HG03378 (cell line): ENCODE measurements around the gene TOMM34.

ENCODE experiments used
- ATAC-seq: cut with Tn5 transposase; IDR thresholded peaks from one replicate; pipeline ENCODE4 v1.9.1; 2021; ENCODE audit warnings: mild to moderate bottlenecking, moderate library complexity; ENCODE audit not compliant: unreplicated experiment

TOMM34 gene

DNA sequence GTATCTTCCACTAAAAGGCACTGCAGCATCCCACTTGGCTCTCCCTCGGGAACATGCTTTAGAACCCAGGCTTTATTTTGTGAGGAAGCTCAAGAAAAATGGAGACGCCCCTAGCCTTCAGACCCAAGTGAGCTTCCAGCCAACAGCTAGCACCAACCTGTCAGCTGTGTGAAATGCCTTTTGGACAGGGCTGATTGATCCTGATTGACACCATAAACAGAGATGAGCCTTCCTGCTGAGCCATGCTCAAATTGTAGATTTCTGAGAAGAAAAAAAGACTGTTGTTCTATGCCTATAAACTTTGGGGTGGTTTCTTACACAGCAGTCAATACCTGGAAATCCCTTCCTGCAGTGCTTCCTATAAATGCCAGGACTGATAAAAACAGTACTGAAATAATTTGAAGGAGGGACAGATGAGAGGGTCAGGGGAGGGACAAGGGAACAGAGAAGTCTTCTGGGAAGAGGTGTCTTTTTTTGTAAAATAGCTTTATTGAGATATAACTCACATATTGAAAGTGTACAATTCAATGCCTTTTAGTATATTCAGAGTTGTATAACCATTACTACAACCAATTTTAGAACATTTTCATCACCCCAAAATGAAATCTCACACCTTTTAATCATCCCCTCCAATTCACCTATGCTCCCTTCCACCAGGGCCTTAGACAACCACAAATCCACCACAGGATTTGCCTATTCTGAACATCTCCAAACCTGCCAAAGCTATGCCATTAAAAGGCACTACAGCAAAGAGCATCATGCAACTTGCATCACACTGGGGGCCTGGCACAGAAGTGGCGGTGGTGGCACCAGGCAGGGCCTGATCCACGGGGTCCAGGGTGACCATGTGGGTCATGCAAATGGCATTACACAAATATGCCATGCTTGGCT, 3.4 kb upstream of the TOMM34 start:
- no peak for ATAC-seq

DNA sequence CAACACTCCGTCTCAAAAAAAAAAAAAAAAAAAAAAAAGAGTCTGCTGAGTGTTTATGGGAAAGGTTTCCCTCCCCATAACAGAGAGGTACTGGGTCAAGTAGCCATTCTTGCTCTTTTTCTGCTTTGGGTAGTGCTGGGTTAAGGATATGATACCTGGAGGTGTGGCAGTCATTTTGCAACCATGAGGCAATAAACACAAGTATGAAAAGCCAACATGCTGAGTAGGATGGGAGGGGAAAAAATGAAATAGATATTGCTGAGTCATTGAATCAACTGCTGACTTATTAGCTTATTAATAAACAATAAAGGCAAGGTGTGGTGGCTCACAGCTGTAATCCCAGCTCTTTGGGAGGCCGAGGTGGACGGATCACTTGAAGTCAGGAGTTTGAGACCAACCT, 2.3 kb upstream of the TOMM34 start:
- ATAC-seq, result no peak

DNA sequence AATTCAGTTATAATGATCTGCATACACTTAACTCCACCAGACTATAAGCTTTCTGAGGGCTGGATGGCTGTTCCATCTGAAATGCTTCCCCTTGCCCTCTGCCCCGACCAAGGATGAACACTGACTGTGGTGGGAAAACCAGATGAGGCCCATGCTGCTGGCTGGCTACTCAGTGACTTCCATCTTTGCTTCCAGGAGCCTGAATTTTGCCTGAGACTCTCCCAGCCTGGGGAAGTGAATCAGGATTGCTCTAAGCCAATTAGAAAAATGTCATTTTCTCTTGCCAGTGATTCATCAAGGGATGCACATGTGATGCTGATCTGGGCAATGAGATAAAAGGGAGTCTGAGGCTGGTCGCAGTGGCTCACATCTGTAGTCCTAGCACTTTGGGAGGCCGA, 1.7 kb upstream of the TOMM34 start:
- ATAC-seq, result no peak

DNA sequence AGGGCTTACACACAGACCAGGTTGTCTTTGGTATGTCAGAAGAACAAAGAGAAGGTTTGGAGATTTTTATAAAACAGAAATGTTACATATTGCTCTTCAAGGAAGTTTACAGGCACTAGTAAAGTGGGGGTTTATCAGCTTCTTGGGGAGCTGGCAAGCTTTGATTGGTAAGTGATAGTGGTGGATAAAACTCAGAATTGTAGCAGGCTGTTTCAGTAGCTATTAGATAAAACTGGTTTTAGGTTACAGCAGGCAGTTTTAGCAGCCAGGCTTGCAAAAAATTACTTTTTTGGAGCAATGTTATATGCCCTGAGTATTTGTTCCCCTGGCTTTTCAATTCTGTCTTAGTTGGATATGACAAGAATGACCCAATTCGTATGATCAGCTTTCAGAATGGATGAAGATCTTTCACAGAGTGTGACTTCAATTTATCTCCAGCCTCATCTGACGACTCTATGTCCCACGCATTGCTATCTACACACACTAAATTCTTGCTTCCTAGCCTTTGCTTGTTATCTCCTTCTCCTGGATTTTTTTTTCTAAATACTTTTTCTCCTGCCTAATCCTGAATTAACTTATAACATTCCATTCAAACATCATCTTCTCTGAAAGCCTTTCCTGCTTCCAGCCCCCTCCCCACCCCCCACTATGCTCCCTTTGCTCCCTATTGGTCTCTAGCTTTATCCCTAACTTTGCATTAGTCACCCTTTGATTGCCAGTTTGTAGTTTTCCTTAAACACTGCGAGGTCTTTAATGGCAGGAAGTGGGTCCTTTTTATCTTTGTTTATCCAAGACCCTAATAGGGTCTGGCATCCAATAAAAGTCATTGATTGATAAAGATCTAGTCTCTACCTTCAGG, 1.0 kb upstream of the TOMM34 start:
- ATAC-seq, result no peak

DNA sequence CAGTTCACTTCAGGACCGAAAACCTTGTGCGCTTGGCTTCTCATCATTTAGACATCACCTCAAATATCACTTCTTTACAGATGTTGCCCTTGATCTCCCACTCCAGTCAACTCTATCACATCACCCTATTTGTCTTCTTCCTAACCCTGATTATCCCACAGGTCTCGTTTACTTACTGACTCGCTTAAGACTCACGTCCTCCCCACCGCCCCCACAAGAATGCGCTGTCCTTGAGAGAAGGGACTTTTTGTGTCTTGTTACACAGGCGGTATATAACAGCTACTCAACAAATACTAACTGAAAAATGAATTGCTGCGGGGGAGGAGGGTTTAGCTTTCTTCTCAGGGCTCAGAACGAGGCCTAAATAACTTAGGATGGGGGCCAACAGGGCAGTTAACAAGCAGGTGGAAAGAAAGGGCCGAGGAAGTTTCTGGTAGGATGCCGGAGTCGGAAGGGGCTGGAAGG, 527 bp downstream of the TOMM34 start:
- no peak for ATAC-seq

DNA sequence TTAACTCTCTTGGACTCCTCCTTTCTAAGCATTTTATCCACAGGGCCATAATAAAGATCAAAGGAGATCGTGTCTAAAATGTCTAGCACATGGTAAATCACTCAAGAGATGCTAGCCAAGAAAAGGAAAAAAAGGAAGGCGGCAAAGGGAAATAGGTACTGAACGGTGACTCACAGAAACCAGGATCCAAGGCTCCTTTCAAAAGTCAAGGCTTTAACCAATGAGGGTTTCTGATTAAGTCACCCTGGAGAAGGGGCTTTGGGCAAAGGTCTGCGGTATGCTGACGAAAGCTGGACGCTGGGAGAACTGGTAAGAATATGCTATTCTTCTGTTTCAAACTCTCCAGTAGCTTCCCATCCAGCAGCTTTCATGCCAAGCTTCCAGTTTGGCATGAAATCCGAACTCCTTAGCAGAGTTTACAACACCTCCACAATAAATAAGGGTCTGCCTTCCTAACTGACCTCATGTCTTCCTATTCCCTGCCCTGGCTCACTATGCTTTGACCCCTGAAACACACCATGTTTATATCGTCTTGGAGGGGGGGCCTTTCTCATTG, 1.0 kb downstream of the TOMM34 start:
- ATAC-seq, result no peak

DNA sequence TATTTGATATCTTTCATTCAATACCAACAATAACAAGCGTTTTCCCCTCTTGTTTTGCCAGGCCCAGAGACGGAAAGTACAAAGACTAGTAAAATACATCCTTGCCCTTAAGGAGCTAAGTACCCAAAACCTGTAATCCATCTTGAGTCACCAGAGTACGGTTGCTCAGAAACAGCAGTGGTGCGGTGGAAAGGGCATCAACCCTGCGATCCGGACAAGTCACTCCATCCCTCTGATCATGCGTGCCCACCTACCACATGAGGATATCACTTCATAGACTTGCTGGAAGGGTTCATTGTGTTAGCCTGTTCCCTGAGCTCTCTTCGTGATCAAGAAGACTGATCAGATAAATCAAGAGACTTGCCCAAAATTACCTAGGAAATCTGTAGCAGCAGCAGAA, 1.9 kb downstream of the TOMM34 start:
- no peak for ATAC-seq

DNA sequence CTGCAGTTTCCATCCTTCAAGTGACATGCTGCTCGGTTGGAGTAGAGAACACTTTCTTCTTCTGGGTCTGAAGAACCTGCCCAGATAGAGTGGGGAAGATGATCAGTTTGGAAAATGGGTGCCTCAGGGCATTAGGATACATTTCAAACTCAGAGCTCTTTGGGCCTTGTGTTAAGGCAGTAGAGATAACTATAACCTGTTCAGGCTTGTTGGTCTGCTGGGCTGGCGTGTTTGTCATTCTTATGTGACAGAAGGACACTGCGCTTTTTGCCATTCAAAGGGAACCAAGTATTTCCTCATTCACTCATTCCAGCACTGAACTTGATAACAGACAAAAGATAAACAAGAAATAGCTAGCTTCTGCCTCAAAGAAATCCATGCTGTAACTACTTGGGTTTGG, 3.8 kb downstream of the TOMM34 start:
- ATAC-seq, result no peak

DNA sequence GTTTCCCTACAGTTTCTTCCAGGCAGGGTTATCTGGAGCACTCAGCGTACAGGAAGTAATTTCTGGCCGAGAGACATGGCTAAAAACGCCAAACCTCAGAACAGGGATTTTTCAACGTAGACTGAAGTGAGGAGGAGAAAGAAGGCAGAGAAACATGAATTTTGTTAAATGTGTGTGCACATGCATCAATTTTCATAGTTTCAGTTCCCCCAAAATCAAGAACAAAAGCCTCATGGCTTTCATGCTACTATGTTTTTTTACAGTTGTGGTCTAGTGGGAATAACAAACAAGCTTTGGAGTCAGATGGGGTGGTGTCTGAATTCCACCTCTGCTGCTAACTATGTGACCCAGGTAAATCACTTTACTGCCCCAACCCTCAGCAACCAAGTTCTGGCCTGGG, 4.9 kb downstream of the TOMM34 start:
- no peak for ATAC-seq

DNA sequence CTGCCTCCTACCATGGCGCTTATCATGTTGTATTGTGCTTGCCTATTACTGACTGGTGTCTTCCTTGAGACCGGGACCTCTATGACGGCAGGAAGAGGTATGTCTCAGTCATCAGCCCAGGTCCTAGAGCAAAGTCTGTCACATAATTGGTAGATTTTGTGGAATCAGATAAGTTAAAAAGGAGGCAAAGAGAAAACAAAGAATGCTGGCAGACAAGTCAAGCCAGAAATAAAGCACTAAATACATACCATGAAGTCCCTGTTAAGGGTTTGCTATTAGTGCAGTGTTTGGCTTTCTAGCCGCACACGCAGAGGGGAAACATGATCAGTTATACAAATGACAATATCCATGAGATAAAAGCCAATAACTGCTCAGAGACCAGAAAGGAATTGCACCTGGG, 6.0 kb downstream of the TOMM34 start:
- no peak for ATAC-seq

DNA sequence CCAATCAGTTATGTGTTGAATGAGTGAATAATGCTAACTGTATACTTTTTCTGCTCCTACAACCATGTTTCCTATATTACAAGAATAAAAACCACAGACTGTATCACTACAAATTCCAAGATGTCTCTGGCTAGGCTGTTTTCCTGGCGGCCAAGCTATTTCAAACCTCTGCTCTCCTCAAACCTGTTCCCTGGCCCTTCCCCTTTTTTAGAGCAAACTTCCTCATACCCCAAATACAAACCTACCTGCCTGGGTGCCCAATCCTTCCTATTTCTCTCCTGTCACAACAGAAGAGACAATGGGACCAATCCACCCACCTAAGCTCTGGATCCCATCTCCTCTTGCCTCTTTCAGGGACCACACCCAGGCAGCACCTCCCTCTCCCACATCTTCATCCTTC, 7.5 kb downstream of the TOMM34 start:
- ATAC-seq, result no peak

DNA sequence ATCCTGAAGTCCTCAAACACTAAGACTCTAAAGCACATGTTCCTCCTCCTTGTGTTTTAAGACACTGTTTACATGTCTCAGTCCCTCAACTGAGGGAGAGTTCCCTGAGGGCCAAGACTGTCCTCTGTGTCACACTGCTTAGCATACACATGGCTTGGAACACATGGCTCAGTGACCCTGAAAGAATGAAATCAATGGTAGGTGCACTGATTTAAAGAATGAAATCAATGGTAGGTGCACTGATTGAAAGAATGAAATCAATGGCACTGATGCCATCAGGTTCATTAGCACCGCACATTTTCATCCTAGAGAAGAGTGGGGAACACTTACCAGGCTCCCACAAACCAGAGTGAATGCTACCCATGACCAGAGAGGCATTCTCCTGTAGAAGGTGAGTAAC, 9.8 kb downstream of the TOMM34 start:
- ATAC-seq, result no peak

DNA sequence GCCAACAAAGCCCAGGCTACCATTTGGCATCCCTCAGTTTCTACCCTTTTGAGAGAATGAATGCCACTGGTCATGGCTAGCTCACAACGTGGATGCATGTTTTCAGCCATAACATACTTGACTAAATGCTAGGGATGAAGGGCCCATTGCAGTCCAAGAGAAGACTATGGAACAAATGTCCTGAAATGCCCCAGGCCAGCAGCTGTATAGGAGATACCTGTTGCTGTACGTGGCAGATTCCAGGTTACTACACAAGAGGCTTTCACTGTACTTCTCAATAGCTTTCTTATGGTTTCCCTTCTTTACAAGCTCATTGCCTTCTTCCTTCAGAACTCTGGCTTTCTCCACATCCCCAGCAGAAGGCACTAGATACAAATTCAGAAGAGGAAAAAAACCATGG, 11.7 kb downstream of the TOMM34 start:
- no peak for ATAC-seq

DNA sequence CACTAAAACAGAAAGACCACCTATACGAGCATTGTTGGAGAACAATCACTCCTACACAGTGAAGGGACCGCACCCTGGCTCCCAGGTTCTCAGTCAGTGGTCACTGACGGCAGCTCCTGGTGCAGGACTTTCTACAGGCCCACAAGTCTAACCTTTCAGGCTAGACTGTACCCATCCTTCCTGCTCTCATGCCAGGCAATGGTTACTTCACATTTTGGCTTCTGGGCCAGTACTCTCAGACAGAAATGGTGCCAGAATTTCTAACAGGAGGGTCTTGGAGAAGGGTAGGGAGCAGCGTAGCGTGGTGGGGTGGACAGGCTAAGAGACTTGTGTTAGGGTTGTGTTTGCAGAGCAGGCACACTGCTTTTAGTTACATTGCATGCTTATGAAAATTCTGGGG, 12.1 kb downstream of the TOMM34 start:
- ATAC-seq, result no peak

DNA sequence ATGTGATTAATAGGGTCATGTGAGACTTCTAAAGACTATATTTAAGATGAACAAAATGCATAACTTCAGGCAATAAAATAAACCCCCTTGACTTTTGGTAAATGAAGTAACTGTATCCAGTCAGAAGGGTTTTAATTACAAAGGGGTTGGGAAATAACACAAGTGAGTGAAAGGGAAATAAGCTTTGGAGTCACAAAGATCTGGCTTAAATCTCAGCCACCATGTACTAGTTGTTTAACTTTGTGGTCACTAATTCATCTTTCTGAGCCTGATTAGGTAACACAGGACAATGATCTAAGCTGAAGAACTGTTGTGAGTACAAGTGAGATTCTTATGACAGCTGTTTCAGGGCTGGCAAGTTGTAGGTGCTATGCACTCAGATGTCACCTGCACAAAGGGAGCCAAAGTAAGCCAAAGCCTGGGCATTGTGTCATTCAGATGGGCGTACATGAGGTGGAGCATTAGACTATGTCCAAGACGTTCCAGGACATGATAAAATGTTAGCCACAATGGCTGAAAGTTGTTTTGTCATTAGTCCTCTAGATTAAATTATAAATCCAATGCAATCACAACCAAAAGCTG, 13.8 kb downstream of the TOMM34 start:
- ATAC-seq, result no peak

DNA sequence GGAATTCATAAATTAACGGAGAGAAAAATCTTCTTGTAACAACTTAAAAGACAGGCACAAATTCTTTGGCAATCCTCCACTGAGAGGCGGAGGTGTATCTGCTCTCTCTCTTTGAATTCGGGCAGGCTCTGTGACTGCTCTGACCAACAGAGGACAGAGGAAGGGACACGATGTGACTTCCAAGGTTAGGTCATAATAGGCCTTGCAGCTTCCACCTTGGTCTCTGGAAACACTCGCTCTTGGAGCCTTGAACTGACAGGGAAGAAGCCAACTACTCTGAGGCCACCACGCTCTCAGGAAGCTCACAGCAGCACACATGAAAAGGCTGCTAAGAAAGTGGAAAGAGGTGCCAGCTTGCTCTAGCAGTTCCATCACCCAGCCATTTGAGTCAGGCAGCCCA, 14.9 kb downstream of the TOMM34 start:
- no peak for ATAC-seq

DNA sequence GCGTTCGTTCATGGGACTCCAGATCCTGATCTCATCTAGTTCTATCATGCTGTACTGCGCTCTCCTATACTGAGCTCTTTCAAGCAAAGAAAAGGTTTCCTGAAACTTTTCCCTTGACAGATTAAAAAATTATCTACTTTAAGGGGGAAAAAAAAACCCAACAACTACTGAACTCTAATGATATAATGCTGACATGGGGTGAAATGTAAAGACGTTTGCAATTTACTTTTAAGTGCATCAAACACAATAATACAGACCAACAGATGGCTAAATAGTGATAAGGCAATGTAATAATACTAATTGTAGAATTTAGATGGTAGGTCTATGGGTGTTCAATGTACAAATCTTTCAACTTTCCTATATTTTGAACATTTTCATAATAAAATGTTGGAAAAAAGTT, 16.4 kb downstream of the TOMM34 start:
- ATAC-seq, result no peak

DNA sequence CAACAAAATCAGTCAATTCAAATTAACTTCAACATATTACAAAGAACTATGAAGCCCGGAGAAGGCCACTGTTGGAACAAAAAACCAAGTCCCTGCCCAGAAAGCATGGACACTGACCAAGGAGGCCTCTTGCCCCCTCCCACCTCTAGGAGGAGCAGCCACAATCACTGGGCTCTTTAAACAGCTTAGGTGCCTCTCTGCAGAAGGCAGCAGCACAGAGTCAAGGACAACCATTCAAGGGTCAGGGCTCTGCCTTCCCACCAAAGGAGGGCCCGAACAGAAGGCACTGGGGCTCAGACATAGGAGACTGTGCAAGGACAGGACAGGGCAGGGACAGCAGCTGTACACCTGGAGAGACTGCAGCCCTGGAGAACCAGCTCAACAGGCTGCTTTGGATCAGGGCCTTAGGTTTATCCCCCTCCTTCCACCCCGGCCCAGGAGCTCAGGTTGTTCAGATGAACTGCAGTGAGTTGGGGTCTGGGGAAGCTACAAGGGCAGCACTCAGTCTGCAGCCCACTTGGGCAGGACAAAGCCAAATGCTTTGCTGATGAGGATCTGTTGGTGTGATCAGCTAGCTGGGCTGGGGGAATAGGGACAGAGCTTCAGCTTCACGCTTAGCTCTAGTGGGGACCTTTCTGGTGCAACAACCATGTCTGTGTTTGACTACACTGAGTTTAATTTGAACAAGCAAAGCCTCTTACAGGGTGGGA, 17.8 kb downstream of the TOMM34 start:
- no peak for ATAC-seq

DNA sequence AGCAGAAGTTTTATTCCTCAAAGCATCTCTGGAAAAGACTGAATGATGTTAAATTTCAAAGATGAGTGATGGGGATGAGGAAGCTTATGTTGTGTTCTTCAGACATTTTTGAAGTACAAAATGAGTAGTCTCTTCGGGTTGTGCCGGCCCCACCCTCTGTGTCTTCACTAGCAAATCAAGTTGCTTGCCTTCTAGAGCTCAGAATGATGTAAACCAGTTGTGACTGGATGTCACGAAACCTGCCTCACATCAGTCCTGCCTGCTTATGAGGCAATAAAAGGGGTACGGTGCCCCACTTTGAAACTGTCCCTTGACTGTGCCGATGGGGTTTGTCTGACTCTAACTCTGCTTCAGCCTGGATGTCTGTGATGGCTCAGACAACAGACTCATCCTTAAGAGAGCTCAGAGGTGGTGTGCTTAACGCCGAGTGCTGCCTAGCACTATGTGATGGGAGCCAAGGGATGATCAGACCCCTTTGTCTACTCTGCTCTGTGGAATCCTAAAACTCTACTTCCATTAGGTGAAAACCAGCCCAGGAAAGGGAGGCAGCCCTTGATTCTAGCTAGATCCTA, 19.0 kb downstream of the TOMM34 start:
- ATAC-seq, result no peak

DNA sequence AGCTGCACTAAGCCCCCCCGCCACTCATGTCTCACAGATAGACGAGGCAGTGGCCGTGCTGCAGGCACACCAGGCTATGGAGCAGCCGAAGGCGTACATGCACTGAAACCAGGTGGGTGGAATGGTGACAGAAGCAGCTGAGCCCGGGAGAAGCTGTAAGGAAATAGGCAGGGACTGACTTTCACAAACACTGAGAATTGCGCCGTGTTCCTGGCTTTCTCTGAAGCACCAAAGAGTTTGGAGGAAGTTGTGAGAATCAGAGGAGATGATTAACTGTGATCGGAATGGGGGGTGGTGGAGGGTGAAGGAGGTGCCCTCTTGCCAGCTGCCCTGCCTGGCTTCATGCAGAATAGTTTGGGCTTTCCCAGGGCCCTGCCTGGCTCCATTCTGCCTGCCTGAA, 21.6 kb downstream of the TOMM34 start:
- no peak for ATAC-seq
